Endothelial cell of umbilical vein (primary cell): ENCODE data around the gene GDPGP1. TPM values are rescaled to one million over a fixed set of nuclear protein-coding genes. Genes with fewer than 3 reads are reported as not detected.

Source experiments
- BruUV-seq: library from RNA; stranded (reverse); fragments of 400-500 nt; replicated peaks from 2 replicates; lab custom pipeline; 2021; lab: Mats Ljungman, UMichigan
- CTCF ChIA-PET: fragments of 300-600, 350-600 bp; sonication (Branson Sonifier 250); formaldehyde crosslinking; loops from one replicate; lab custom pipeline; 2021; ENCODE audit warnings: antibody characterized with exemption, inconsistent platforms; lab: Charles Lee
- POLR2A ChIA-PET: fragments of 300-600, 350-600 bp; sonication (Branson Sonifier 250); formaldehyde crosslinking; loops from one replicate; lab custom pipeline; 2021; ENCODE audit warnings: antibody characterized with exemption, inconsistent platforms; lab: Charles Lee
- DNase-seq: peaks from one replicate; pipeline ENCODE4 v3.0.0-alpha.2; 2011; ENCODE audit warnings: low read depth, low spot score
- FAIRE-seq: peaks from 2 replicates; lab custom pipeline; 2011; peaks lifted over from hg19 to GRCh38; lab: Jason Lieb, UNC
- H2AFZ ChIP-seq: 2 replicates; pipeline ENCODE4 v1.6.0; 2012; ENCODE audit warnings: low read depth, low read length, control low read depth, inconsistent platforms
- H3K27ac ChIP-seq: 2 replicates; pipeline ENCODE4 v1.5.1; 2011; ENCODE audit warnings: low read depth, mild to moderate bottlenecking, control low read depth, low read length, moderate library complexity; ENCODE audit not compliant: insufficient read depth
- H3K27me3 ChIP-seq, 2 experiments: 2 replicates each; pipeline versions ENCODE4 v1.6.0 to v1.6.1; 2011; ENCODE audit warnings: low read length in 2 of 2, mixed read lengths in 1 of 2; ENCODE audit not compliant: control insufficient read depth in 2 of 2, insufficient read depth in 2 of 2
- H3K36me3 ChIP-seq, 2 experiments: 2 replicates in 1 of 2; 3 replicates in 1 of 2; pipeline ENCODE4 v1.5.1; 2011; ENCODE audit warnings: low read length in 2 of 2, mild to moderate bottlenecking in 1 of 2, moderate library complexity in 1 of 2; ENCODE audit not compliant: control insufficient read depth in 2 of 2, insufficient read depth in 2 of 2; ENCODE audit errors: extremely low read depth in 1 of 2
- H3K4me1 ChIP-seq: 3 replicates; pipeline ENCODE4 v1.5.1; 2011; ENCODE audit warnings: mild to moderate bottlenecking, low read length; ENCODE audit not compliant: control insufficient read depth, insufficient read depth; ENCODE audit errors: extremely low read depth
- H3K4me2 ChIP-seq: 2 replicates; pipeline ENCODE4 v1.6.1; 2011; ENCODE audit warnings: low read length, control low read depth, mixed read lengths; ENCODE audit not compliant: insufficient read depth
- H3K4me3 ChIP-seq, 3 experiments: fragments of 200-600 bp in 1 of 3; sonication (generic), shearing (Covaris generic) in 1 of 3; replicated peaks in 1 of 3; 2 replicates each; pipeline ENCODE4 v1.5.1; 2011 to 2016; ENCODE audit warnings: control low read depth in 3 of 3, low read length in 3 of 3, mild to moderate bottlenecking in 2 of 3, inconsistent platforms in 1 of 3, low read depth in 1 of 3, moderate library complexity in 1 of 3; ENCODE audit not compliant: insufficient read depth in 1 of 3
- H3K79me2 ChIP-seq: 2 replicates; pipeline ENCODE4 v1.6.0; 2012; ENCODE audit warnings: low read length, inconsistent platforms; ENCODE audit not compliant: control insufficient read depth, insufficient read depth
- H3K9ac ChIP-seq: replicated peaks from 2 replicates; pipeline ENCODE3; 2011; ENCODE audit warnings: low read length, control low read depth; ENCODE audit not compliant: insufficient read depth; ENCODE audit errors: extremely low read depth
- H3K9me1 ChIP-seq: replicated peaks from 3 replicates; pipeline ENCODE4 v1.6.0; 2011; ENCODE audit warnings: mild to moderate bottlenecking, low read length; ENCODE audit not compliant: control insufficient read depth, insufficient read depth; ENCODE audit errors: extremely low read depth
- H3K9me3 ChIP-seq: replicated peaks from 2 replicates; pipeline ENCODE4 v1.5.1; 2012; ENCODE audit warnings: low read length, inconsistent platforms; ENCODE audit not compliant: control insufficient read depth, insufficient read depth
- H4K20me1 ChIP-seq: replicated peaks from 2 replicates; pipeline ENCODE3; 2011; ENCODE audit warnings: mild to moderate bottlenecking, low read length; ENCODE audit not compliant: control insufficient read depth, insufficient read depth; ENCODE audit errors: extremely low read depth
- CTCF ChIP-seq, 2 donors: IDR thresholded peaks; 1 replicate in 1 of 2; 2 replicates in 1 of 2; pipeline ENCODE4 v1.5.1; 2011; ENCODE audit warnings: low read length in 2 of 2, mild to moderate bottlenecking in 2 of 2, moderate library complexity in 2 of 2, control low read depth in 1 of 2, inconsistent platforms in 1 of 2, low read depth in 1 of 2; ENCODE audit not compliant: insufficient read depth in 1 of 2; ENCODE audit errors: extremely low read depth in 1 of 2
- EZH2 ChIP-seq: IDR thresholded peaks from 2 replicates; pipeline ENCODE4 v1.6.1; 2012; ENCODE audit warnings: borderline replicate concordance, low read depth, mild to moderate bottlenecking, moderate library complexity, low read length, inconsistent platforms; ENCODE audit not compliant: severe bottlenecking
- FOS ChIP-seq: IDR thresholded peaks from 2 replicates; pipeline ENCODE4 v1.6.1; 2011; ENCODE audit warnings: mild to moderate bottlenecking, low read length, moderate library complexity, borderline replicate concordance; ENCODE audit not compliant: insufficient read depth
- GATA2 ChIP-seq: IDR thresholded peaks from 2 replicates; pipeline ENCODE4 v1.7.0; 2011; ENCODE audit warnings: low read depth, mild to moderate bottlenecking, moderate library complexity, mixed read lengths, low read length; ENCODE audit not compliant: insufficient read length, insufficient read depth
- JUN ChIP-seq: IDR thresholded peaks from 2 replicates; pipeline ENCODE4 v1.6.1; 2011; ENCODE audit warnings: borderline replicate concordance, low read depth; ENCODE audit not compliant: insufficient read length, insufficient read depth
- MAX ChIP-seq: IDR thresholded peaks from 2 replicates; pipeline ENCODE4 v1.6.1; 2011; ENCODE audit not compliant: insufficient read depth, insufficient read length
- MYC ChIP-seq: IDR thresholded peaks from one replicate; pipeline ENCODE4 v1.6.1; 2011; ENCODE audit warnings: mild to moderate bottlenecking, low read depth, low read length
- POLR2A ChIP-seq: IDR thresholded peaks from 2 replicates; pipeline ENCODE4 v1.6.1; 2012; ENCODE audit warnings: low read depth, mild to moderate bottlenecking, control low read depth, low read length
- POLR2AphosphoS5 ChIP-seq: IDR thresholded peaks from 2 replicates; pipeline ENCODE4 v1.6.1; 2012; ENCODE audit warnings: low read depth, mild to moderate bottlenecking, control low read depth, low read length, moderate library complexity; ENCODE audit not compliant: insufficient read depth
- dilution Hi-C: fragments of 300-500 bp; cut with MboI; formaldehyde crosslinking; loops from one replicate; pipeline ENCODE4 v1.15.0; 2019; ENCODE audit warnings: low sequenced_read_pairs; ENCODE audit not compliant: extremely low pct_ligation_motif_present
- intact Hi-C: fragments of 100-400 bp; cut with micrococcal nuclease; formaldehyde crosslinking; loops from one replicate; pipeline ENCODE4 v1.10.0; 2022
- polyA plus RNA-seq, 4 experiments: library from polyadenylated mRNA; depleted of rRNA in 3 of 4; stranded (reverse) in 3 of 4; unstranded in 1 of 4; fragments of >200 nt; gene quantifications; 2 replicates each; pipeline versions ENCODE4 v1.2.1 to v1.2.3, GENCODE V29; 2011 to 2012; ENCODE audit warnings: missing spikeins in 1 of 4
- total RNA-seq: library from RNA; stranded (reverse); gene quantifications from 2 replicates; pipeline ENCODE4 v1.2.3, GENCODE V29; 2021

The GDPGP1 gene
- total and polyA plus RNA-seq, 2 donors (not counting 3 experiments of a cell fraction or from before 2014, with no cell fraction given), result 4.8 to 7.2 TPM

GRCh38 chr15:90227336-90227735 is 6.7 kb upstream of the GDPGP1 start:
- POLR2A ChIA-PET, result no interaction called here
- dilution Hi-C loops, result no loop called here

More at GRCh38 chr15:90227336-90227735, 6.7 kb upstream of the GDPGP1 start:
- Histone ChIP-seq H3K9me1 (no peaks in the 10 kb centered on the region), H3K4me3 (no peak overlapping the region), H3K4me1 (peaks cover 2% of the 10 kb centered on the region), H3K79me2 (peaks cover 5% of the 10 kb centered on the region), H3K27ac (no peak overlapping the region), H2AFZ (no peak overlapping the region), H3K9me3 (no peaks in the 10 kb centered on the region), H3K36me3 (peaks cover 3 to 17% of the 10 kb centered on the region in 2 experiments), H4K20me1 (no peaks in the 10 kb centered on the region), H3K4me2 (no peak overlapping the region), H3K27me3 (no peaks in the 10 kb centered on the region), H3K9ac (no peak overlapping the region)
- CTCF ChIA-PET, result no interaction called here
- DNase-seq (no peak), FAIRE-seq (no peak)
- intact Hi-C loops, result no loop called here
- TF ChIP-seq POLR2AphosphoS5, result no peak
- TF ChIP-seq FOS, result no peak
- TF ChIP-seq MYC, result no peak
- TF ChIP-seq EZH2, result no peak
- no peak for TF ChIP-seq MAX
- no peak for TF ChIP-seq JUN
- no peak for TF ChIP-seq CTCF (IDR thresholded peaks at IDR 0.05; ENCODE audit: extremely low read depth in 1 of 2, insufficient read depth in 1 of 2, low read depth in 1 of 2, low read length in 2 of 2)
- no peak for TF ChIP-seq GATA2
- no peak for TF ChIP-seq POLR2A
- no TSS peak for BruUV-seq
